Fibroblast of villous mesenchyme (primary cell): ENCODE measurements around the gene TPCN1. TPM values are rescaled to one million over a fixed set of nuclear protein-coding genes. Genes with fewer than 3 reads are reported as not detected.

Experiments used
- DNase-seq: peaks from one replicate; pipeline ENCODE4 v3.0.0-alpha.2; 2010; ENCODE audit warnings: low read depth
- H3K4me3 ChIP-seq: 2 replicates; pipeline ENCODE4 v1.5.1; 2011; ENCODE audit warnings: low read depth, mild to moderate bottlenecking, low read length
- CTCF ChIP-seq: IDR thresholded peaks from 2 replicates; pipeline ENCODE4 v1.5.1; 2012; ENCODE audit warnings: low read depth, mild to moderate bottlenecking, low read length; ENCODE audit not compliant: insufficient read depth
- total RNA-seq: library from RNA; depleted of rRNA; stranded (reverse); fragments of >200 nt; gene quantifications from 2 replicates; pipeline ENCODE4 v1.2.3, GENCODE V29; 2012

The TPCN1 gene
- total RNA-seq, 1 donor, result 25.9 TPM

- no peak for TF ChIP-seq CTCF
Observed at GRCh38 chr12:113297214-113297587, 75.9 kb downstream of the TPCN1 start.

GRCh38 chr12:113297621-113298471 is 76.6 kb downstream of the TPCN1 start:
- DNase-seq, result no peak
- TF ChIP-seq CTCF, result no peak
- no peak overlapping the region for H3K4me3 ChIP-seq

More at GRCh38 chr12:113297214-113297587, 75.9 kb downstream of the TPCN1 start:
- DNase-seq, result no peak
- no peak overlapping the region for H3K4me3 ChIP-seq

GRCh38 chr12:113298472-113298817 is 77.2 kb downstream of the TPCN1 start:
- DNase-seq, result no peak
- H3K4me3 ChIP-seq, result no peak overlapping the region
- no peak for TF ChIP-seq CTCF

- DNase-seq, result no peak
- no peak for TF ChIP-seq CTCF
- H3K4me3 ChIP-seq, result no peak overlapping the region
Observed at GRCh38 chr12:113298861-113299545, 77.7 kb downstream of the TPCN1 start.

GRCh38 chr12:113299619-113300237 is 78.5 kb downstream of the TPCN1 start:
- TF ChIP-seq CTCF, result no peak

GRCh38 chr12:113301811-113302210 is 80.5 kb downstream of the TPCN1 start:
- no peak for DNase-seq
- H3K4me3 ChIP-seq, result no peak overlapping the region
- TF ChIP-seq CTCF, result no peak

More at GRCh38 chr12:113299619-113300237, 78.5 kb downstream of the TPCN1 start:
- peak; percentile 76 for DNase-seq
- no peak overlapping the region for H3K4me3 ChIP-seq
